T-helper 2 cell treated with Interferon-gamma antibody and Interleukin-4, amounts not matched to agents 5 μg/mL and 100 μg/mL, for 36 hours (primary cell): Measurements from ENCODE around the gene TMEM270.
"Not testable (repeated sequence)": the region's sequence is repeated elsewhere in the genome, so short reads cannot be mapped to it uniquely, and the experiment has no call there.

Experiments
- DNase-seq: peaks from one replicate; pipeline ENCODE4 v3.0.0; 2021; ENCODE audit warnings: low spot score
- H3K27ac Mint-ChIP-seq: one replicate; pipeline ENCODE4 v1.8.0; 2021; ENCODE audit warnings: mild to moderate bottlenecking, mixed read lengths
- H3K27me3 Mint-ChIP-seq: one replicate; pipeline ENCODE4 v1.8.0; 2021; ENCODE audit warnings: low read depth, mixed read lengths
- H3K36me3 Mint-ChIP-seq: one replicate; pipeline ENCODE4 v1.8.0; 2021; ENCODE audit warnings: low read depth, mixed read lengths
- H3K4me1 Mint-ChIP-seq: one replicate; pipeline ENCODE4 v1.8.0; 2021; ENCODE audit warnings: low read depth, mixed read lengths
- H3K4me3 Mint-ChIP-seq: one replicate; pipeline ENCODE4 v1.8.0; 2022; ENCODE audit warnings: mild to moderate bottlenecking, moderate library complexity, mixed read lengths
- H3K9me3 Mint-ChIP-seq: one replicate; pipeline ENCODE4 v1.8.0; 2021; ENCODE audit warnings: mixed read lengths

The TMEM270 gene

GRCh38 chr7:73880755-73881328 is 19.9 kb downstream of the TMEM270 start:
- Mint-ChIP-seq H3K36me3 (no peaks in the 10 kb centered on the region), H3K27ac (no peak overlapping the region), H3K27me3 (peaks cover 8% of the 10 kb centered on the region), H3K4me3 (no peak overlapping the region), H3K9me3 (no peaks in the 10 kb centered on the region), H3K4me1 (no peaks in the 10 kb centered on the region)
- no peak for DNase-seq

DNA sequence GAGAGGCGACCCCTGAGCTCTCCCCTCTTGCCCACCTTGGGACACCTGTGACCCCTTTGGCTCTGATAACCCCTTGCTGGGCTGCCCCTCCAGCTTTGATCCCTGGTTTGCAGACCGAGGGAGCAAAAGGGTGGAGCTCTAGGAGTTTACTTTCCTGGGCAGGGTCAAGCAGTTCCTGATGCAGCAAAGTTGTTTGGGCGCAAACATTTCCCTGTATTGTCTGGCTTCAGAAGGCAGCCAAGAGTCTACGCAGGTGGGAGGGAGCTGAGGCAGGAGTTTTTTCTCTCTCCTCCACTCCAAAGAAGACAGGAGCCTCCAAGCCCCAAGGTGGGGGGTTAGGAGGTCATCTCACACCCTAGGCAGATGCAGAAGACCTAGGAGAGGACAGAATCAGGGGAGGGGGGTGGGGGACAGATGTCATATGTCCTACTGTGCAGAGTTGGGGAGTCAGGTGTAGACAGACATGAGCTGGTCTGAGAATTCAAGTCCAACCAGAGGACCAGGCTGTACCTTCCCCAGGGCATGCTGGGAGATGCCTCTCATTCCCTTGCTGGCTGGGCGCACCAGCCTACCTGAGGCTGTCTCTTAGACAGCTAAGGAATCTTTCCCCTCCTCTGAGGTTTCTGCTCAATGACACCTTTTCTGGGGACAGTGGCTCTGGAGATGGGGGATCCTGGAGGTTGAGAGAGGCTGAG is 20.5 kb downstream of the TMEM270 start:
- Mint-ChIP-seq H3K36me3 (no peaks in the 10 kb centered on the region), H3K4me3 (no peak overlapping the region), H3K9me3 (no peaks in the 10 kb centered on the region), H3K27ac (no peak overlapping the region), H3K27me3 (peaks cover 12% of the 10 kb centered on the region), H3K4me1 (peaks cover 2% of the 10 kb centered on the region)
- no peak for DNase-seq

DNA sequence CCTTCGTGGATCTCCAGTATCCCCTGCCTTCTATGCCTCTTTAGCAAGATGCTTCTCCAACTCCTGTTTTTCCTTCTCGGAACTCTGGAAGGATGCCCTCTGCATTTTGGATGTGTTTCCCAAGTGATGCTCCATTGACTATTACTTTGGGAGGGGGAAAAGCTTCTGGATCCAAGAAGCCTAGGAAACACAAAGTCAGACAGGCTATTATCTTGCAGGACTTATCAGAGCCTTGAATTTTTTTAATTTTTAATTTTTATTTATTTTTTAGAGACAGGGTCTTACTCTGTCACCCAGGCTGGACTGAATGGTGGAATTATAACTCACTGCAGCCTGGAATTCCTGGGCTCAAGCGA is 21.1 kb downstream of the TMEM270 start:
- Mint-ChIP-seq H3K9me3 (no peaks in the 10 kb centered on the region), H3K4me3 (no peak overlapping the region), H3K27me3 (peaks cover 12% of the 10 kb centered on the region), H3K4me1 (peaks cover 2% of the 10 kb centered on the region), H3K36me3 (no peaks in the 10 kb centered on the region), H3K27ac (no peak overlapping the region)
- DNase-seq = no peak

DNA sequence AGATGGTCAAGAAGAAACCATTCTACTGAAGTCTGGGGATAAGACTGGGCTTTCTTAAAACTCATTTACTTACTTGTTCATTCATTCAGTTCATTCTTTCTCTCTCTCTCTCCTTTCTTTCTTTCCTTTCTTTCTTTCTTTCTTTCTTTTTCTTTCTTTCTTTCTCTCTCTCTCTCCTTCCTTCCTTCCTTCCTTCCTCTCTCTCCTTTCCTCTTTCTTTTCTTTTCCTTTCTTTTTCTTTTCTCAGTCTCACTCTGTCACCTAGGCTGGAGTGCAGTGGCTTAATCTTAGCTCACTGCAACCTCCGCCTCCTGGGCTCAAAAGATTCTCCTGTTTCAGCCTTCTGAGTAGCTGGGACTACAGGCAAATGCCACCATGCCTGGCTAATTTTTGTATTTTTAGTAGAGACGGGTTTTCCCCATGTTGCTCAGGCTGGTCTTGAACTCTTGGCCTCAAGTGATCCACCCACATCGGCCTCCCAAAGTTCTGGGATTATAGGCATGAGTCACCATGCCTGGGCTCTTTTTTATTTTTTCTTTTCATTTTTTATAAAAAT is 24.0 kb downstream of the TMEM270 start:
- peaks cover 20% of the 10 kb centered on the region for H3K27me3 Mint-ChIP-seq
- not testable (repeated sequence) for H3K4me1 Mint-ChIP-seq, H3K4me3 Mint-ChIP-seq, H3K27ac Mint-ChIP-seq, H3K36me3 Mint-ChIP-seq, DNase-seq, H3K9me3 Mint-ChIP-seq

DNA sequence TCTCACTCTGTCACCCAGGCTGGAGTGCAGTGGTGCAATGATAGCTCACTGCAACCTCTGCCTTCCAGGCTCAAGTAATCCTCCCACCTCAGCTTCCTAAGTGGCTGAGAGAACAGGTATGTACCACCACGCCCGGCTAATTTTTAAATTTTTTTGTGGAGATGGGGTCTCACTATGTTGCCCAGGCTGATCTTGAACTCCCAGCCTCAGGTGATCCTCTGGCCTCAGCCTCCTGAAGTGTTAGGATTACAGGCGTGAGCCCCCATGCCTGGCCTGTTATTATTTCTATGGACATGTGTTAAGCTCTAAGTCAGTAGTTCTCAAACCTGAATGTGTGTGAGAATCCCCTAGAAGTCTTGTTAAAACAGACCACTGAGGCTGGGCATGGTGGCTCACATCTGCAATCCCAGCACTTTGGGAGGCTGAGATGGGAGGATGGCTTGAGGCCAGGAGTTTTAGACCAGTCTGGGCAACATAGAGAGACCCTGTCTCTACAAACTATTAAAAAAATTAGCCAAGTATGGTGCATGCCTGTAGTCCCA is 24.5 kb downstream of the TMEM270 start:
- Mint-ChIP-seq H3K9me3 (no peaks in the 10 kb centered on the region), H3K27ac (no peak overlapping the region), H3K27me3 (peaks cover 20% of the 10 kb centered on the region), H3K36me3 (no peaks in the 10 kb centered on the region), H3K4me3 (no peak overlapping the region), H3K4me1 (peaks cover 3% of the 10 kb centered on the region)
- no peak for DNase-seq

- no peaks in the 10 kb centered on the region for H3K36me3 Mint-ChIP-seq
- peaks cover 5% of the 10 kb centered on the region for H3K4me1 Mint-ChIP-seq
- H3K27ac Mint-ChIP-seq = no peak overlapping the region
- no peaks in the 10 kb centered on the region for H3K9me3 Mint-ChIP-seq
- peaks cover 20% of the 10 kb centered on the region for H3K27me3 Mint-ChIP-seq
- H3K4me3 Mint-ChIP-seq = no peak overlapping the region
- DNase-seq = no peak
Measured at GRCh38 chr7:73885975-73886798, 25.2 kb downstream of the TMEM270 start.

DNA sequence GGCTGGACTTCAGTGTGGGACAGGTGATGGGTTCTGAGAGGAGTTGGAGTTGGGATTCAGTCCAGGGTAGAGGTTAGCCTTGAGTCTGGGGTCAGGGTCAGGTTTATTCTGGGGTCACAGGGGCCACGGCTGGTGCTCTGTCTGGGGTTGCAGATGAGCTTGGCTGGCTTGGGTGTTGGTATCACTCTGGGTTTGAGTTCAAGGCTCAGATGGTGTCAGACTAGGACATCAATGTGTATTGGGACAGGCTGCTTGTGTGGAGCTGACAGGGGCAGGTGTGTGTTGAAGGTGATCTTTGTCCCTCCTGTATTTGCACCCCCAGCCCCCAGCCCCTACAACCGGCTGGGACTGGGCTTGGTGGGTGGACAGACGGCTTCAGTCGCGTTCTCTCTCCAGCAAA is 26.8 kb downstream of the TMEM270 start:
- Mint-ChIP-seq H3K27ac (no peak overlapping the region), H3K4me1 (peaks cover 5% of the 10 kb centered on the region), H3K9me3 (no peaks in the 10 kb centered on the region), H3K4me3 (no peak overlapping the region), H3K36me3 (no peaks in the 10 kb centered on the region), H3K27me3 (peaks cover 22% of the 10 kb centered on the region)
- DNase-seq = no peak

- H3K4me1 Mint-ChIP-seq = peaks cover 5% of the 10 kb centered on the region
- H3K36me3 Mint-ChIP-seq = no peaks in the 10 kb centered on the region
- peaks cover 22% of the 10 kb centered on the region for H3K27me3 Mint-ChIP-seq
- DNase-seq = no peak
- no peak overlapping the region for H3K4me3 Mint-ChIP-seq
- no peaks in the 10 kb centered on the region for H3K9me3 Mint-ChIP-seq
- no peak overlapping the region for H3K27ac Mint-ChIP-seq
Measured at GRCh38 chr7:73888959-73889358, 28.0 kb downstream of the TMEM270 start.

- Mint-ChIP-seq H3K27ac (no peak overlapping the region), H3K27me3 (peaks cover 16% of the 10 kb centered on the region), H3K4me1 (peaks cover 5% of the 10 kb centered on the region), H3K4me3 (no peak overlapping the region), H3K9me3 (no peaks in the 10 kb centered on the region), H3K36me3 (no peaks in the 10 kb centered on the region)
- no peak for DNase-seq
Measured at GRCh38 chr7:73890555-73891147, 29.7 kb downstream of the TMEM270 start.

- DNase-seq = no peak
- no peaks in the 10 kb centered on the region for H3K9me3 Mint-ChIP-seq
- peaks cover 3% of the 10 kb centered on the region for H3K4me1 Mint-ChIP-seq
- H3K4me3 Mint-ChIP-seq = no peak overlapping the region
- H3K27ac Mint-ChIP-seq = no peak overlapping the region
- H3K27me3 Mint-ChIP-seq = peaks cover 10% of the 10 kb centered on the region
- no peaks in the 10 kb centered on the region for H3K36me3 Mint-ChIP-seq
Measured at GRCh38 chr7:73891178-73891885, 30.4 kb downstream of the TMEM270 start.

- no peak for DNase-seq
- peaks cover 3% of the 10 kb centered on the region for H3K4me1 Mint-ChIP-seq
- no peak overlapping the region for H3K4me3 Mint-ChIP-seq
- H3K36me3 Mint-ChIP-seq = no peaks in the 10 kb centered on the region
- H3K9me3 Mint-ChIP-seq = no peaks in the 10 kb centered on the region
- no peak overlapping the region for H3K27ac Mint-ChIP-seq
- H3K27me3 Mint-ChIP-seq = peaks cover 7% of the 10 kb centered on the region
Measured at GRCh38 chr7:73892003-73892999, 31.3 kb downstream of the TMEM270 start.

DNA sequence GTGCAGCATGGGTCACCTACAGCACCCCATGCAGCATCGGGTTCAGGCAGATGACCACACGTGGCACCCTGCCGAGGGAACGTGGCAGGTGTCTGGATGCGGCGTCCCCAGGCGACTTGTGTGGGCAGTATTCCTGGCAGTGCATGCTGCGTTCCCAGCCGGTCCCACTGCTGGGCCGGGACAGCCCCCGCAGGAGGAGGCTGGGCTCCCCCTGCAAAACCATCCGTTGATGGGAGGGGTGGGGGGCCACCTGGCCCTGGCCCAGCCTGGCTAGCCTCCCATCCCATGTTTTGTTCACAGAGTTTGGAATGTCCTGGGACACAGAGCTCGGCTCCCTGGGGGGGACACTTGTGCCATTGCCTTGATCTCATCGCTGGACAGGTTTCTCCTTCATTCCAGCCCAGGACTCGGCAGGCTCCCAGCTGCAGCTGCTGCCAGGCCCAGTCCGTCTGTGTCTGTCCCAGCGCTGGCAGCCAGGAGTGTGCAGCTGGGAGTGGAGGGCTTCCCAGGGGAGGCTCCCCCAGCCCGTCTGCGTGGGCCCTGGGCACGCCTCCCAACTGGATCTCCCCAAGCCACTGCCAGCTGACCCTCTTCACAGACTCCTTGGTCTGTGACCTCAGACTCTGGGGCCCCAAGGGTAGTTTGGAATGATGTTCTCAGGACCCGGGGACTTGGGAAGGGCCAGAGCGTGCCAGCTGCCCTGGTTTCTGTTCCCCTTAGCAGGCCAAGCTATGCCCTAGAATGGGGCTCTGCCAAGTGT is 32.6 kb downstream of the TMEM270 start:
- Mint-ChIP-seq H3K27ac (no peak overlapping the region), H3K36me3 (no peaks in the 10 kb centered on the region), H3K4me1 (peaks cover 3% of the 10 kb centered on the region), H3K27me3 (peaks cover 2% of the 10 kb centered on the region), H3K4me3 (no peak overlapping the region), H3K9me3 (no peaks in the 10 kb centered on the region)
- no peak for DNase-seq
